Ishikawa (cell line): ENCODE data around the gene ZNF839.

Experiments
- CEBPB ChIP-seq: IDR thresholded peaks from 2 replicates; pipeline ENCODE4 v1.6.1; 2012
- CREB1 ChIP-seq: IDR thresholded peaks from 2 replicates; pipeline ENCODE4 v1.6.1; 2012; ENCODE audit warnings: low read depth
- EGR1 ChIP-seq: IDR thresholded peaks from 2 replicates; pipeline ENCODE4 v1.6.1; 2012
- EP300 ChIP-seq: IDR thresholded peaks from 2 replicates; pipeline ENCODE4 v1.6.1; 2012; ENCODE audit warnings: borderline replicate concordance
- FOXM1 ChIP-seq: IDR thresholded peaks from 2 replicates; pipeline ENCODE4 v1.6.1; 2012; ENCODE audit warnings: low read depth, borderline replicate concordance
- NFIC ChIP-seq: IDR thresholded peaks from 2 replicates; pipeline ENCODE4 v1.6.1; 2012
- TAF1 ChIP-seq: IDR thresholded peaks from 2 replicates; pipeline ENCODE4 v1.6.1; 2012; ENCODE audit warnings: low read depth, mild to moderate bottlenecking
- TEAD4 ChIP-seq: IDR thresholded peaks from 2 replicates; pipeline ENCODE4 v1.6.1; 2012
- ZBTB7A ChIP-seq: IDR thresholded peaks from 2 replicates; pipeline ENCODE4 v1.6.1; 2012; ENCODE audit warnings: low read depth
- TF ChIP-seq, protein P1 (sequence below): IDR thresholded peaks from 2 replicates; pipeline ENCODE4 v1.6.1; 2012; ENCODE audit warnings: low read depth, mild to moderate bottlenecking
- TF ChIP-seq, protein P2 (sequence below): IDR thresholded peaks from 2 replicates; pipeline ENCODE4 v1.6.1; 2012
- TF ChIP-seq, protein P3 (sequence below): IDR thresholded peaks from 2 replicates; pipeline ENCODE4 v1.6.1; 2012

DNA sequence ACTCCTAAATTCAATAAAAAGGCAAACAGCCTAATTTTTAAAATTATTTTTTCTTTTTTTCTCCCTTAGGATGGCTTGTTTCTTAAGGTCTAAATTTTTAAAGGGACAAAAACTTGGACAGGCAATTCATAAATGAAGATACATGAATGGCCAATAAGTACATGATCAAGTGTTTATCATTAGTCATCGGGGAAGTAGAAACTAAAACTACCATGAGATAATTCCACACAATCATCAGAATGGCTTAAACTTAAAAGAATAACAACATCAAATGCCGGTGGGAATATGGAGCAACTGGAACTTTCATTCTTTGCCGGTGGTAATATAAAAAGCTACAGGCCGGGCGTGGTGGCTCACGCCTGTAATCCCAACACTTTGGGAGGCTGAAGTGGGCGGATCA lies 43.7 kb upstream of the ZNF839 start:
- TF ChIP-seq, protein P1, sequence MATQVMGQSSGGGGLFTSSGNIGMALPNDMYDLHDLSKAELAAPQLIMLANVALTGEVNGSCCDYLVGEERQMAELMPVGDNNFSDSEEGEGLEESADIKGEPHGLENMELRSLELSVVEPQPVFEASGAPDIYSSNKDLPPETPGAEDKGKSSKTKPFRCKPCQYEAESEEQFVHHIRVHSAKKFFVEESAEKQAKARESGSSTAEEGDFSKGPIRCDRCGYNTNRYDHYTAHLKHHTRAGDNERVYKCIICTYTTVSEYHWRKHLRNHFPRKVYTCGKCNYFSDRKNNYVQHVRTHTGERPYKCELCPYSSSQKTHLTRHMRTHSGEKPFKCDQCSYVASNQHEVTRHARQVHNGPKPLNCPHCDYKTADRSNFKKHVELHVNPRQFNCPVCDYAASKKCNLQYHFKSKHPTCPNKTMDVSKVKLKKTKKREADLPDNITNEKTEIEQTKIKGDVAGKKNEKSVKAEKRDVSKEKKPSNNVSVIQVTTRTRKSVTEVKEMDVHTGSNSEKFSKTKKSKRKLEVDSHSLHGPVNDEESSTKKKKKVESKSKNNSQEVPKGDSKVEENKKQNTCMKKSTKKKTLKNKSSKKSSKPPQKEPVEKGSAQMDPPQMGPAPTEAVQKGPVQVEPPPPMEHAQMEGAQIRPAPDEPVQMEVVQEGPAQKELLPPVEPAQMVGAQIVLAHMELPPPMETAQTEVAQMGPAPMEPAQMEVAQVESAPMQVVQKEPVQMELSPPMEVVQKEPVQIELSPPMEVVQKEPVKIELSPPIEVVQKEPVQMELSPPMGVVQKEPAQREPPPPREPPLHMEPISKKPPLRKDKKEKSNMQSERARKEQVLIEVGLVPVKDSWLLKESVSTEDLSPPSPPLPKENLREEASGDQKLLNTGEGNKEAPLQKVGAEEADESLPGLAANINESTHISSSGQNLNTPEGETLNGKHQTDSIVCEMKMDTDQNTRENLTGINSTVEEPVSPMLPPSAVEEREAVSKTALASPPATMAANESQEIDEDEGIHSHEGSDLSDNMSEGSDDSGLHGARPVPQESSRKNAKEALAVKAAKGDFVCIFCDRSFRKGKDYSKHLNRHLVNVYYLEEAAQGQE = no peak
- TF ChIP-seq FOXM1 (no peak), EP300 (no peak), EGR1 (no peak), CEBPB (no peak), TEAD4 (no peak), CREB1 (no peak), TAF1 (no peak), NFIC (no peak), ZBTB7A (no peak)
- TF ChIP-seq, protein P2, sequence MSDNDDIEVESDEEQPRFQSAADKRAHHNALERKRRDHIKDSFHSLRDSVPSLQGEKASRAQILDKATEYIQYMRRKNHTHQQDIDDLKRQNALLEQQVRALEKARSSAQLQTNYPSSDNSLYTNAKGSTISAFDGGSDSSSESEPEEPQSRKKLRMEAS = no peak
- TF ChIP-seq, protein P3, sequence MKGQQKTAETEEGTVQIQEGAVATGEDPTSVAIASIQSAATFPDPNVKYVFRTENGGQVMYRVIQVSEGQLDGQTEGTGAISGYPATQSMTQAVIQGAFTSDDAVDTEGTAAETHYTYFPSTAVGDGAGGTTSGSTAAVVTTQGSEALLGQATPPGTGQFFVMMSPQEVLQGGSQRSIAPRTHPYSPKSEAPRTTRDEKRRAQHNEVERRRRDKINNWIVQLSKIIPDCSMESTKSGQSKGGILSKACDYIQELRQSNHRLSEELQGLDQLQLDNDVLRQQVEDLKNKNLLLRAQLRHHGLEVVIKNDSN = no peak
